ENCODE measurements around the gene TADA1. TPM values are rescaled to one million over a fixed set of nuclear protein-coding genes. Genes with fewer than 3 reads are reported as not detected.
"Not testable (repeated sequence)": the region's sequence is repeated elsewhere in the genome, so short reads cannot be mapped to it uniquely, and the experiment has no call there.

Gene TADA1
- polyA plus RNA-seq, 3 donors: 23.3 to 27.9 (median 23.8) TPM

- no peak for DNase-seq (ENCODE audit: extremely low read depth in 1 of 11, low read depth in 9 of 11, low spot score in 4 of 11)
Measured at GRCh38 chr1:166859597-166859996, 16.5 kb downstream of the TADA1 start.

- no peak for DNase-seq (ENCODE audit: extremely low read depth in 1 of 11, low read depth in 9 of 11, low spot score in 4 of 11)
Measured at GRCh38 chr1:166858726-166859419, 17.2 kb downstream of the TADA1 start.

GRCh38 chr1:166857995-166858394 is 18.1 kb downstream of the TADA1 start:
- DNase-seq (ENCODE audit: extremely low read depth in 1 of 11, low read depth in 9 of 11, low spot score in 4 of 11): no peak

- no peak for DNase-seq (ENCODE audit: extremely low read depth in 1 of 11, low read depth in 9 of 11, low spot score in 4 of 11)
Measured at GRCh38 chr1:166855558-166855957, 20.5 kb downstream of the TADA1 start.

GRCh38 chr1:166852918-166853317 is 23.1 kb downstream of the TADA1 start:
- DNase-seq (ENCODE audit: extremely low read depth in 1 of 11, low read depth in 9 of 11, low spot score in 4 of 11): no peak

- no peak for DNase-seq (ENCODE audit: extremely low read depth in 1 of 11, low read depth in 9 of 11, low spot score in 4 of 11)
Measured at GRCh38 chr1:166849135-166849534, 26.9 kb downstream of the TADA1 start.

- no peak for DNase-seq (ENCODE audit: extremely low read depth in 1 of 11, low read depth in 9 of 11, low spot score in 4 of 11)
Measured at GRCh38 chr1:166848193-166848592, 27.9 kb downstream of the TADA1 start.

- DNase-seq (ENCODE audit: extremely low read depth in 1 of 11, low read depth in 9 of 11, low spot score in 4 of 11): no peak
Measured at GRCh38 chr1:166844791-166845190, 31.3 kb downstream of the TADA1 start.

- no peak for DNase-seq (ENCODE audit: extremely low read depth in 1 of 11, low read depth in 9 of 11, low spot score in 4 of 11)
Measured at GRCh38 chr1:166843769-166844596, 32.1 kb downstream of the TADA1 start.

GRCh38 chr1:166843322-166843721 is 32.7 kb downstream of the TADA1 start:
- no peak for DNase-seq (ENCODE audit: extremely low read depth in 1 of 11, low read depth in 9 of 11, low spot score in 4 of 11)

GRCh38 chr1:166840309-166841274 is 35.5 kb downstream of the TADA1 start:
- no peak for DNase-seq (ENCODE audit: extremely low read depth in 1 of 11, low read depth in 9 of 11, low spot score in 4 of 11)

- DNase-seq (ENCODE audit: extremely low read depth in 1 of 11, low read depth in 9 of 11, low spot score in 4 of 11): peak in 7 of 11 donors; percentile 10 to 36 (median 28)
Measured at GRCh38 chr1:166839600-166840308, 36.3 kb downstream of the TADA1 start.

GRCh38 chr1:166838766-166839599 is 37.1 kb downstream of the TADA1 start, which contains the start of gene POGK:
POGK (plus strand) TSS chr1:166839475; CDS start chr1:166840957, 1,482 bp downstream.
- peak; percentile 70 to 92 (median 85) for DNase-seq (ENCODE audit: extremely low read depth in 1 of 11, low read depth in 9 of 11, low spot score in 4 of 11)

GRCh38 chr1:166836733-166837132 is 39.3 kb downstream of the TADA1 start:
- DNase-seq (ENCODE audit: extremely low read depth in 1 of 11, low read depth in 9 of 11, low spot score in 4 of 11): no peak

- DNase-seq (ENCODE audit: extremely low read depth in 1 of 11, low read depth in 9 of 11, low spot score in 4 of 11): not testable (repeated sequence)
Measured at GRCh38 chr1:166829762-166830161, 46.3 kb downstream of the TADA1 start.

- no peak for DNase-seq (ENCODE audit: extremely low read depth in 1 of 11, low read depth in 9 of 11, low spot score in 4 of 11)
Measured at GRCh38 chr1:166827426-166827825, 48.6 kb downstream of the TADA1 start.

- DNase-seq (ENCODE audit: extremely low read depth in 1 of 11, low read depth in 9 of 11, low spot score in 4 of 11): no peak
Measured at GRCh38 chr1:166822385-166822784, 53.7 kb downstream of the TADA1 start.

- no peak for DNase-seq (ENCODE audit: extremely low read depth in 1 of 11, low read depth in 9 of 11, low spot score in 4 of 11)
Measured at GRCh38 chr1:166819974-166820373, 56.1 kb downstream of the TADA1 start.

Measured in renal cortex interstitium (tissue), 11 donors.